ENCODE measurements around the gene FAIM2. TPM values are rescaled to one million over a fixed set of nuclear protein-coding genes. Genes with fewer than 3 reads are reported as not detected.

The FAIM2 gene
- total and polyA plus RNA-seq, 10 of the 15 experiments (the other 5 are each of a cell fraction or from before 2014, with no cell fraction given), result not detected

DNA sequence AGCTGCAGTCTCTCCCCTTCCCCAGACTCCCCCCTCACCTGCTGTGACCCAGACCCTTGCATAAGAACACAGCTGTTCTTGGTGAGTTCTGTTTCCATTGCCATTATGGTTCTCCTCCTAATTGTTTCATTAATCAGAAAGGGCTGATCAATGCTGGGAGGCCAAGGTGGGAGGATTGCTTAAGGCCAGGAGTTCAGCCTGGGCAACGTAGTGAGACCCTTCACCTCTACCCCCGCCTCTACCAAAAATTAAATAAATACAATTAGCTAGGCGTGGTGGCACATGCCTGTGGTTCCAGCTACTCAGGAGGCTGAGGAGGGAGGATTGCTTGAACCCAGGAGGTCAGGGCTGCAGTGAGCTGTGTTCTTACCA is 17.2 kb upstream of the FAIM2 start (continued):
- TF ChIP-seq, protein P1, sequence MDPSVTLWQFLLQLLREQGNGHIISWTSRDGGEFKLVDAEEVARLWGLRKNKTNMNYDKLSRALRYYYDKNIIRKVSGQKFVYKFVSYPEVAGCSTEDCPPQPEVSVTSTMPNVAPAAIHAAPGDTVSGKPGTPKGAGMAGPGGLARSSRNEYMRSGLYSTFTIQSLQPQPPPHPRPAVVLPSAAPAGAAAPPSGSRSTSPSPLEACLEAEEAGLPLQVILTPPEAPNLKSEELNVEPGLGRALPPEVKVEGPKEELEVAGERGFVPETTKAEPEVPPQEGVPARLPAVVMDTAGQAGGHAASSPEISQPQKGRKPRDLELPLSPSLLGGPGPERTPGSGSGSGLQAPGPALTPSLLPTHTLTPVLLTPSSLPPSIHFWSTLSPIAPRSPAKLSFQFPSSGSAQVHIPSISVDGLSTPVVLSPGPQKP (IDR thresholded peaks at IDR 0.05; ENCODE audit: low read depth, low read length), result no peak
- TF ChIP-seq, protein P2, sequence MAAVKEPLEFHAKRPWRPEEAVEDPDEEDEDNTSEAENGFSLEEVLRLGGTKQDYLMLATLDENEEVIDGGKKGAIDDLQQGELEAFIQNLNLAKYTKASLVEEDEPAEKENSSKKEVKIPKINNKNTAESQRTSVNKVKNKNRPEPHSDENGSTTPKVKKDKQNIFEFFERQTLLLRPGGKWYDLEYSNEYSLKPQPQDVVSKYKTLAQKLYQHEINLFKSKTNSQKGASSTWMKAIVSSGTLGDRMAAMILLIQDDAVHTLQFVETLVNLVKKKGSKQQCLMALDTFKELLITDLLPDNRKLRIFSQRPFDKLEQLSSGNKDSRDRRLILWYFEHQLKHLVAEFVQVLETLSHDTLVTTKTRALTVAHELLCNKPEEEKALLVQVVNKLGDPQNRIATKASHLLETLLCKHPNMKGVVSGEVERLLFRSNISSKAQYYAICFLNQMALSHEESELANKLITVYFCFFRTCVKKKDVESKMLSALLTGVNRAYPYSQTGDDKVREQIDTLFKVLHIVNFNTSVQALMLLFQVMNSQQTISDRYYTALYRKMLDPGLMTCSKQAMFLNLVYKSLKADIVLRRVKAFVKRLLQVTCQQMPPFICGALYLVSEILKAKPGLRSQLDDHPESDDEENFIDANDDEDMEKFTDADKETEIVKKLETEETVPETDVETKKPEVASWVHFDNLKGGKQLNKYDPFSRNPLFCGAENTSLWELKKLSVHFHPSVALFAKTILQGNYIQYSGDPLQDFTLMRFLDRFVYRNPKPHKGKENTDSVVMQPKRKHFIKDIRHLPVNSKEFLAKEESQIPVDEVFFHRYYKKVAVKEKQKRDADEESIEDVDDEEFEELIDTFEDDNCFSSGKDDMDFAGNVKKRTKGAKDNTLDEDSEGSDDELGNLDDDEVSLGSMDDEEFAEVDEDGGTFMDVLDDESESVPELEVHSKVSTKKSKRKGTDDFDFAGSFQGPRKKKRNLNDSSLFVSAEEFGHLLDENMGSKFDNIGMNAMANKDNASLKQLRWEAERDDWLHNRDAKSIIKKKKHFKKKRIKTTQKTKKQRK (IDR thresholded peaks at IDR 0.05; ENCODE audit: low read depth, low read length), result no peak
- TF ChIP-seq EGR1 (IDR thresholded peaks at IDR 0.05; ENCODE audit: borderline replicate concordance in 1 of 2, low read depth in 2 of 2, low read length in 2 of 2), result no peak
- no peak for TF ChIP-seq GABPA (IDR thresholded peaks at IDR 0.05; ENCODE audit: low read depth)
- no peak for TF ChIP-seq PAX8 (IDR thresholded peaks at IDR 0.05)

DNA sequence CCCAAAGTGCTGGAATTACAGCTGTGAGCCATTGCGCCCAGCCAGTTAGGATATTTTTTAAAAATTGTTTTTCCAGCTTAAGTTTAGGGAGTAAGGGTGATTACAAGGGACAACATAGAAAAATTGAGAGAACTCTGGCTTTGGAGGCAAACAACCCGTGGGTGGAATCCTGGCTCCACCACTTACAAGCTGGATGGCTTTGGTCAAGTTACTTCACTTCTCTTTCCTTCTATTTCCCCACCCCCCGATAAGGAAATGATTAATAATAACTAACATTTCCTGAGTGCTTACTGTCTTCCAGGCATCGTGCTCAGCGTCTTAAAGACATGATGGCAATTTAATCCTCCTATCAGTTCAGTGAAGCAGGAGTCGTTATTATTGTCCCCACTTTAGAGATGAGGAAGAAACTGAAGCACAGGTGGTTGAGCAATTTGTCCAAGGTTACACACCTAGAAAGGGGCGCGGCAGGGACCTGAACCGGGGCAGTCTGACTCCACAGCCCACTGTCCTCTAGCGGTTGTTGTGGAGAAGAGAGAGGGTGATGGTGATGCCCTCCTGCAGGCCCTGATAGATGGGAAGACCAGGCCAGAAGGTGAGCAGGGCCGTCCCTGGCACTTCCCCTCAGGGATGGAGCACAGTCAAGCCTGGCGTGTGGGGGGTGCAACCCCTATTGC is 16.7 kb upstream of the FAIM2 start:
- H3K4me1 ChIP-seq (ENCODE audit: control insufficient read depth, insufficient read depth, low read length), result no peaks in the 10 kb centered on the region
- FAIRE-seq, result no peak
- RAD21 ChIA-PET (ENCODE audit: unreplicated experiment), result no interaction called here
- H4K20me1 ChIP-seq (ENCODE audit: control insufficient read depth, insufficient read depth), result no peaks in the 10 kb centered on the region
- CTCF ChIA-PET, result no interaction called here
- peaks cover 1 to 2% of the 10 kb centered on the region in 2 experiments; a peak in 2 of 4 replicates for H3K27me3 ChIP-seq (replicated peaks in 1 of 2; ENCODE audit: control insufficient read depth in 2 of 2, insufficient read depth in 2 of 2, low read length in 1 of 2)
- in situ Hi-C loops (cut with MboI), result no loop called here
- H3K79me2 ChIP-seq (ENCODE audit: control insufficient read depth, insufficient read depth, low read length), result no peaks in the 10 kb centered on the region
- POLR2A ChIA-PET, result no interaction called here
- SMC1A ChIA-PET (ENCODE audit: uncharacterized antibody, unreplicated experiment), result no interaction called here
- no peak overlapping the region for H3K4me2 ChIP-seq (ENCODE audit: control insufficient read depth, insufficient read depth)
- no peak overlapping the region for H3K4me3 ChIP-seq
- H3K9ac ChIP-seq (ENCODE audit: control insufficient read depth, insufficient read depth, low read length), result no peak overlapping the region
- intact Hi-C loops (cut with micrococcal nuclease; ENCODE audit: unreplicated experiment), result no loop called here
- no peak overlapping the region for H3K27ac ChIP-seq (ENCODE audit: control insufficient read depth, insufficient read depth)
- H2AFZ ChIP-seq (ENCODE audit: control insufficient read depth, low read depth, low read length), result no peak overlapping the region
- no peaks in the 10 kb centered on the region for H3K36me3 ChIP-seq (ENCODE audit: control insufficient read depth in 2 of 2, insufficient read depth in 2 of 2, low read length in 1 of 2)
- WGBS (ENCODE audit: insufficient coverage, insufficient replicate concordance, low lambda C conversion rate, missing lambda C conversion rate), result 30% methylated on average over 12 of the region's 12 CpGs
- ATAC-seq, result no peak
- no peak for DNase-seq (ENCODE audit: low read depth, low spot score)
- no TSS peak for BruUV-seq (replicated peaks)
- no peaks in the 10 kb centered on the region for H3K9me3 ChIP-seq (replicated peaks; ENCODE audit: control insufficient read depth, insufficient read depth, low read length)
- TF ChIP-seq, protein P3, sequence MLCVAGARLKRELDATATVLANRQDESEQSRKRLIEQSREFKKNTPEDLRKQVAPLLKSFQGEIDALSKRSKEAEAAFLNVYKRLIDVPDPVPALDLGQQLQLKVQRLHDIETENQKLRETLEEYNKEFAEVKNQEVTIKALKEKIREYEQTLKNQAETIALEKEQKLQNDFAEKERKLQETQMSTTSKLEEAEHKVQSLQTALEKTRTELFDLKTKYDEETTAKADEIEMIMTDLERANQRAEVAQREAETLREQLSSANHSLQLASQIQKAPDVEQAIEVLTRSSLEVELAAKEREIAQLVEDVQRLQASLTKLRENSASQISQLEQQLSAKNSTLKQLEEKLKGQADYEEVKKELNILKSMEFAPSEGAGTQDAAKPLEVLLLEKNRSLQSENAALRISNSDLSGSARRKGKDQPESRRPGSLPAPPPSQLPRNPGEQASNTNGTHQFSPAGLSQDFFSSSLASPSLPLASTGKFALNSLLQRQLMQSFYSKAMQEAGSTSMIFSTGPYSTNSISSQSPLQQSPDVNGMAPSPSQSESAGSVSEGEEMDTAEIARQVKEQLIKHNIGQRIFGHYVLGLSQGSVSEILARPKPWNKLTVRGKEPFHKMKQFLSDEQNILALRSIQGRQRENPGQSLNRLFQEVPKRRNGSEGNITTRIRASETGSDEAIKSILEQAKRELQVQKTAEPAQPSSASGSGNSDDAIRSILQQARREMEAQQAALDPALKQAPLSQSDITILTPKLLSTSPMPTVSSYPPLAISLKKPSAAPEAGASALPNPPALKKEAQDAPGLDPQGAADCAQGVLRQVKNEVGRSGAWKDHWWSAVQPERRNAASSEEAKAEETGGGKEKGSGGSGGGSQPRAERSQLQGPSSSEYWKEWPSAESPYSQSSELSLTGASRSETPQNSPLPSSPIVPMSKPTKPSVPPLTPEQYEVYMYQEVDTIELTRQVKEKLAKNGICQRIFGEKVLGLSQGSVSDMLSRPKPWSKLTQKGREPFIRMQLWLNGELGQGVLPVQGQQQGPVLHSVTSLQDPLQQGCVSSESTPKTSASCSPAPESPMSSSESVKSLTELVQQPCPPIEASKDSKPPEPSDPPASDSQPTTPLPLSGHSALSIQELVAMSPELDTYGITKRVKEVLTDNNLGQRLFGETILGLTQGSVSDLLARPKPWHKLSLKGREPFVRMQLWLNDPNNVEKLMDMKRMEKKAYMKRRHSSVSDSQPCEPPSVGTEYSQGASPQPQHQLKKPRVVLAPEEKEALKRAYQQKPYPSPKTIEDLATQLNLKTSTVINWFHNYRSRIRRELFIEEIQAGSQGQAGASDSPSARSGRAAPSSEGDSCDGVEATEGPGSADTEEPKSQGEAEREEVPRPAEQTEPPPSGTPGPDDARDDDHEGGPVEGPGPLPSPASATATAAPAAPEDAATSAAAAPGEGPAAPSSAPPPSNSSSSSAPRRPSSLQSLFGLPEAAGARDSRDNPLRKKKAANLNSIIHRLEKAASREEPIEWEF (IDR thresholded peaks at IDR 0.05; ENCODE audit: insufficient replicate concordance, low read depth, low read length), result no peak
- TF ChIP-seq, protein P4, sequence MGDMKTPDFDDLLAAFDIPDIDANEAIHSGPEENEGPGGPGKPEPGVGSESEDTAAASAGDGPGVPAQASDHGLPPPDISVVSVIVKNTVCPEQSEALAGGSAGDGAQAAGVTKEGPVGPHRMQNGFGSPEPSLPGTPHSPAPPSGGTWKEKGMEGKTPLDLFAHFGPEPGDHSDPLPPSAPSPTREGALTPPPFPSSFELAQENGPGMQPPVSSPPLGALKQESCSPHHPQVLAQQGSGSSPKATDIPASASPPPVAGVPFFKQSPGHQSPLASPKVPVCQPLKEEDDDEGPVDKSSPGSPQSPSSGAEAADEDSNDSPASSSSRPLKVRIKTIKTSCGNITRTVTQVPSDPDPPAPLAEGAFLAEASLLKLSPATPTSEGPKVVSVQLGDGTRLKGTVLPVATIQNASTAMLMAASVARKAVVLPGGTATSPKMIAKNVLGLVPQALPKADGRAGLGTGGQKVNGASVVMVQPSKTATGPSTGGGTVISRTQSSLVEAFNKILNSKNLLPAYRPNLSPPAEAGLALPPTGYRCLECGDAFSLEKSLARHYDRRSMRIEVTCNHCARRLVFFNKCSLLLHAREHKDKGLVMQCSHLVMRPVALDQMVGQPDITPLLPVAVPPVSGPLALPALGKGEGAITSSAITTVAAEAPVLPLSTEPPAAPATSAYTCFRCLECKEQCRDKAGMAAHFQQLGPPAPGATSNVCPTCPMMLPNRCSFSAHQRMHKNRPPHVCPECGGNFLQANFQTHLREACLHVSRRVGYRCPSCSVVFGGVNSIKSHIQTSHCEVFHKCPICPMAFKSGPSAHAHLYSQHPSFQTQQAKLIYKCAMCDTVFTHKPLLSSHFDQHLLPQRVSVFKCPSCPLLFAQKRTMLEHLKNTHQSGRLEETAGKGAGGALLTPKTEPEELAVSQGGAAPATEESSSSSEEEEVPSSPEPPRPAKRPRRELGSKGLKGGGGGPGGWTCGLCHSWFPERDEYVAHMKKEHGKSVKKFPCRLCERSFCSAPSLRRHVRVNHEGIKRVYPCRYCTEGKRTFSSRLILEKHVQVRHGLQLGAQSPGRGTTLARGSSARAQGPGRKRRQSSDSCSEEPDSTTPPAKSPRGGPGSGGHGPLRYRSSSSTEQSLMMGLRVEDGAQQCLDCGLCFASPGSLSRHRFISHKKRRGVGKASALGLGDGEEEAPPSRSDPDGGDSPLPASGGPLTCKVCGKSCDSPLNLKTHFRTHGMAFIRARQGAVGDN (IDR thresholded peaks at IDR 0.05), result no peak

All from GM12878 (cell line).